GM10266 (cell line): ENCODE results near the gene INHBE.
"Not testable (repeated sequence)": the region's sequence is repeated elsewhere in the genome, so short reads cannot be mapped to it uniquely, and the experiment has no call there.

Experiments
- DNase-seq: peaks from one replicate; pipeline ENCODE4 v3.0.0; 2012; ENCODE audit errors: extremely low spot score
- CTCF ChIP-seq: IDR thresholded peaks from 2 replicates; pipeline ENCODE4 v1.5.1; 2012; ENCODE audit warnings: mild to moderate bottlenecking, low read depth; ENCODE audit not compliant: control insufficient read depth, insufficient read depth; ENCODE audit errors: missing control alignments

The INHBE gene

GRCh38 chr12:57496822-57497221 lies 41.7 kb downstream of the INHBE start:
- no peak for TF ChIP-seq CTCF
- DNase-seq, result no peak

- no peak for TF ChIP-seq CTCF
- DNase-seq, result no peak
Measured at GRCh38 chr12:57497223-57498131, 42.4 kb downstream of the INHBE start.

GRCh38 chr12:57498132-57498502 lies 43.0 kb downstream of the INHBE start:
- no peak for TF ChIP-seq CTCF
- no peak for DNase-seq

GRCh38 chr12:57498571-57498970 lies 43.5 kb downstream of the INHBE start:
- TF ChIP-seq CTCF, result no peak
- no peak for DNase-seq

- no peak for TF ChIP-seq CTCF
- DNase-seq, result no peak
Measured at GRCh38 chr12:57500213-57500612, 45.1 kb downstream of the INHBE start.

- DNase-seq, result not testable (repeated sequence)
Measured at GRCh38 chr12:57502311-57502969, 47.3 kb downstream of the INHBE start.

GRCh38 chr12:57506541-57506940 lies 51.4 kb downstream of the INHBE start:
- DNase-seq, result not testable (repeated sequence)
